Raji (cell line): ENCODE measurements around the gene ORC6.

Source experiments
- POLR2A ChIP-seq: IDR thresholded peaks from 2 replicates; pipeline ENCODE4 v1.6.1; 2011; ENCODE audit warnings: low read depth, low read length, control low read depth; ENCODE audit not compliant: insufficient read depth

The ORC6 gene

GRCh38 chr16:46690281-46691178 is 1.1 kb downstream of the ORC6 start:
- no peak for TF ChIP-seq POLR2A

- TF ChIP-seq POLR2A, result no peak
Measured at GRCh38 chr16:46691726-46692125, 2.3 kb downstream of the ORC6 start.

GRCh38 chr16:46693598-46693997 is 4.1 kb downstream of the ORC6 start:
- TF ChIP-seq POLR2A, result no peak

DNA sequence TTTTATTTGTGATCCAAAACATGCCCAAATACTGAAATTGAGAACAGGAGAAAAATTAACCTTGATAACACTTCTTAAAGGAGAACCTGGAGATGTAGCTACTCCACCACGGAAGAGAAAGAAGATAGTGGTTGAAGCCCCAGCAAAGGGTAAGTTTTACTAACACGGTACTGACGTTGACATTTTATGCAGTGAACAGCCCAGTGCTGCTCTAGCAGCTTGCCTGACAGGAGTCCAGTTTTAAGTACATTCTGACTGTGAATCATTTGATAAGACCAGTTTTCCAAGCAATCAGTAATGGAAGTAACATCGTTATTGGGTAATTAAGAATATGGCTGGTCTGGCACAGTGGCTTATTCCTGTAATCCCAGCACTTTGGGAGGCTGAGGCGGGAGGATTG is 6.5 kb downstream of the ORC6 start:
- no peak for TF ChIP-seq POLR2A

DNA sequence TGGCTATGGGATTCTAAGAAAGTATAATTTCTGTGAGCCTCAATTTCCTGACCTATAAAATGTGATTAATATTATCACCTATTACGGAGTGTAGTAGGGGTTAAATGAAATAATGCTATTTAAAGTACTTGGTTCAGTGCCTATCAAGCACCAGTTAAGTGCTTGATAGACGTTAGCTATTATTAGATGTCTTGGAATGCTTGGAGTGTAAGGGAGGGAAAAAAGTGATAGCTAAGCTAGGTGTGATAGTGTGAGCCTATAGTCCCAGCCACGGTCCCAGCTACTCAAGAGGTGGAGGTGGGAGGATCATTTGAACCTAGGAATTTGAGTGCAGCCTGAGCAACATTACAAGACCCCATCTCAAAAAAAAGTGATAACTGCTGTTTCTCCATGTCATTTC is 7.5 kb downstream of the ORC6 start:
- TF ChIP-seq POLR2A, result no peak

- TF ChIP-seq POLR2A, result no peak
Measured at GRCh38 chr16:46700048-46700447, 10.6 kb downstream of the ORC6 start.

GRCh38 chr16:46701615-46702014 is 12.2 kb downstream of the ORC6 start:
- no peak for TF ChIP-seq POLR2A

DNA sequence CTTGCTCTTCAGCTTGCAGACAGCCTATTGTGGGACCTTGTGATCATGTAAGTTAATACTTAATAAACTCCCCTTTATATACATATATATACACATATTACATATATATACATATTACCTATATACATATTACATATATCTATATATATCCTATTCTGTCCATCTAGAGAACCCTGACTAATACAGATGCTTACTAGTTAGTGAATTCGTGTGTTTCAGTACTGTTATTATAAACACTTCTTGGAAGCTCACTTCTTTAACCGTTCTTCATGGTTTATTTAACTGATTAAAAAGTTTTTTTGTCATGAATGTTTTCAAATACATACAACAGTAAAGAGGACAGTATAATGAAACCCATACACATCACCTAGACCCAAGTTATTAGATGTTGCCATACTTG is 12.6 kb downstream of the ORC6 start:
- no peak for TF ChIP-seq POLR2A

GRCh38 chr16:46706642-46707041 is 17.2 kb downstream of the ORC6 start:
- no peak for TF ChIP-seq POLR2A

- no peak for TF ChIP-seq POLR2A
Measured at GRCh38 chr16:46709469-46710005, 20.1 kb downstream of the ORC6 start.

DNA sequence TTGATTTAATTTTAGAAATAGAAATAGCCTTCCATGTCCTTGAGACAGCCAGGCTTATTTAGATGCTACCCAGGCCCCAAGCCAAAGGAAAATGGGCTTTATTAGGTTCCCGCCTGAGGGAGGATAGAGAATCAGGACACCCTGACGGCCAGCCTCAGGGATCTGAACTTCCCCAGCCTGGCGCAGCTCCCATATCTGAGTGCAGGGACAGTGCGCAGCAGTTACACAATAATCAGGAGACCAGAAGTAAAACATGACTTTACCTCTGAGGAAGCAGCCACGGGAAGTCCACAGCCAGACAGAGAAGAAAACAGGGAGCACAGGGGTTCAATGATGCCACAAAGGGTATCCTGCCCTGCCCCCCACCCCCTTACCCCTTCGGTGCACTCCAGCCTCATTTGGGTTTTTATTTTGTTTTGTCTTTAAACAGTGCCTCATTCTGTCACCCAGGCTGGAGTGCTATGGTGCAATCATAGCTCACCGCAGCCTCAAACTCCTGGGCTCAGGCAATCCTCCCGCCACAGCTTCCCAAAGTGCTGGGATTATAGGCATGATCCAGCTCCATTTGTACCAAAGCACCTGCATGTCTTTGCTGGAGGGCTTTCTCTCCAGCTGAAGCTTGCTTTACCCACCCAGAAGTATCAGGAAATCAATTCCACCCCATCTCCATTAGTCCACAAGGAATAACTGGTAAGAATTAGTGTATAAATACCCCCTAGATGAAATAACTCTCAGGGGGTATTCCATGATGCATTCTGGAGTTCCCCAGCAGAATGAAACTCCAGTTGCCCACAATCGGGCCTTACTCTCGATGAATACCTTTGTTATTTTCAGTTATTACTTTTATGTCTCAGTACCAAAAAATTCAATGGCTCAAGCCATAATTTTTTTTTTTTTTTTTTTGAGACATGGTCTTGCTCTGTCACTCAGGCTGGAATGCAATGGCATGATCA is 21.9 kb downstream of the ORC6 start:
- no peak for TF ChIP-seq POLR2A

DNA sequence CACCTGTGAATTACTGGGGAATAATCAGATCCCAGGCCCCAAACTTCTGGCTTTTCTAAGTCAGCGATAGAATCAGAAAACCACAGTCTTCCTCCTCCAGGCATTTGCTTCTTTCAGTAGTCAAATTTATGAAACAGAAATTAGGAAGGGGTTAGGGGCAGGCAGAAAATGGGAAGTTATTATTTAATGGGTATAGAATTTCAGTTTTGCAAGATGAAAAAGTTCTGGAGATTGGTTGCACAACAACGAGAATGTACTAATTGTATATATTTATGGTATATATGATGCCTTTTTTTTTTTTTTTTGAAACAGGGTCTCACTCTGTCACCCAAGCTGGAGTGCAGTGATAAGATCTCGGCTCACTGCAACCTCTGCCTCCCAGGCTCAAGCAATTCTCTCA is 23.5 kb downstream of the ORC6 start:
- TF ChIP-seq POLR2A, result no peak

DNA sequence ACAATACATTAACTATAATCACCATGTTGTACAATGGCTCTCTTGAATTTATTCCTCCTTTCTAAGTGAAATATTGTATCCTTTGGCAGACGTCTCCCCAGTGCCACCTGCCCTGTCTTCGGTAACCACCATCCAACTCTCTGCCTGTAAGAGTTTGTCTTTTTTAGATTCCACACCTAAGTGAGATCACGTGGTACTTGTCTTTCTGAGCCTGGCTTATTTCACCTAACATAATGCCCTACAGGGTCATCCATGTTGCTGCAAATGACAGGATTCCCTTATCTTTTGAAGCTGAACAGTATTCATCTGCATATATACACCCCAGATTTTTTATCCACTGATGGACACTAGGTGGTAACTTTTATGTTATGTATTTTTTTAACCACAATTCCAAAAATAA is 24.2 kb downstream of the ORC6 start:
- TF ChIP-seq POLR2A, result no peak

- TF ChIP-seq POLR2A, result no peak
Measured at GRCh38 chr16:46714797-46715591, 25.5 kb downstream of the ORC6 start.

DNA sequence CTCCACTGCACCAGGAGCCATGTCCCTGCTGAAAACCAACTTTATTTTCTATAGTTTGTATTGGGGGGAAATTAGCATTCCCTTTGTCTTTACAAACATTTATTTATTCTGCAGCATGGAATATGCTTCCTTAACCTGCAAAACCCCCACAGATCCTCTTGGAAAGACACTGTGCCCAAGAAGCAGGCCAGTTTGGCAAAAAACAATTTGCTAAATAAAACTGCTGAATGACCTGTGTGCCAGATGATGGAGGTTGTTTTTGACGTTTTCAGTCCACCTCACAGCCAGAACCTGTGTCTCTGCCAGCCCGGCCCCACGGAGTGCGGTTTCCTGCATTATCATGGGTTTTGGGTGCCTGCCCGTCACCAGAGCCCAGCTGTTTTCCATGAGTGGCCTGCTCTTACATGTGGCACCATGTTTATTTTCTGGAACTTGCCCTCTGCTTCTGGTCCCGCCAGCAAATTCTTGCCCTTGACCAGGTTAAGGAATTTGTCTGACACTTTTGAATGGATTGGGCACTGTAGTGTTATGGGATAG is 26.4 kb downstream of the ORC6 start:
- TF ChIP-seq POLR2A, result no peak

GRCh38 chr16:46717692-46718091 is 28.2 kb downstream of the ORC6 start:
- TF ChIP-seq POLR2A, result no peak
